Neutrophil (primary cell): ENCODE results near the gene FES.
A peak's percentile ranks its signal among the peaks of the same experiment; 100 is the strongest.

Experiments used
- H3K27ac ChIP-seq: fragments of 200-600 bp; sonication (generic); 2 replicates; pipeline ENCODE4 v1.5.1; 2016; ENCODE audit warnings: mild to moderate bottlenecking, moderate library complexity
- H3K27me3 ChIP-seq: fragments of 200-600 bp; sonication (generic); 2 replicates; pipeline ENCODE4 v1.6.0; 2016; ENCODE audit warnings: mild to moderate bottlenecking
- H3K36me3 ChIP-seq: fragments of 200-600 bp; sonication (generic); 2 replicates; pipeline ENCODE4 v1.5.1; 2017
- H3K4me1 ChIP-seq, 2 experiments: fragments of 200-600 bp in 1 of 2; sonication (generic) in 1 of 2; 1 replicate in 1 of 2; 2 replicates in 1 of 2; pipeline versions ENCODE4 v1.5.1 to v1.6.1; 2013 to 2016; ENCODE audit warnings: low read depth in 1 of 2, low read length in 1 of 2, mild to moderate bottlenecking in 1 of 2, moderate library complexity in 1 of 2; ENCODE audit not compliant: control insufficient read depth in 1 of 2, insufficient read depth in 1 of 2
- H3K4me3 ChIP-seq, 2 experiments: fragments of 200-600 bp in 1 of 2; sonication (generic) in 1 of 2; 1 replicate in 1 of 2; 2 replicates in 1 of 2; pipeline ENCODE4 v1.5.1; 2013 to 2016; ENCODE audit warnings: low read depth in 1 of 2, low read length in 1 of 2, mild to moderate bottlenecking in 1 of 2, moderate library complexity in 1 of 2
- H3K9me3 ChIP-seq: fragments of 200-600 bp; sonication (generic); 2 replicates; pipeline ENCODE4 v1.5.1; 2016
- TF ChIP-seq, protein P1 (sequence below): fragments of 200-600 bp; sonication (generic); IDR thresholded peaks from 2 replicates; pipeline ENCODE4 v1.5.1; 2016; ENCODE audit warnings: antibody characterized with exemption

FES gene

GRCh38 chr15:90909976-90910375 lies 25.7 kb downstream of the FES start:
- peak overlapping the region; percentile 18 for H3K27ac ChIP-seq
- no peaks in the 10 kb centered on the region for H3K9me3 ChIP-seq
- H3K4me3 ChIP-seq, result no peak overlapping the region
- TF ChIP-seq, protein P1, sequence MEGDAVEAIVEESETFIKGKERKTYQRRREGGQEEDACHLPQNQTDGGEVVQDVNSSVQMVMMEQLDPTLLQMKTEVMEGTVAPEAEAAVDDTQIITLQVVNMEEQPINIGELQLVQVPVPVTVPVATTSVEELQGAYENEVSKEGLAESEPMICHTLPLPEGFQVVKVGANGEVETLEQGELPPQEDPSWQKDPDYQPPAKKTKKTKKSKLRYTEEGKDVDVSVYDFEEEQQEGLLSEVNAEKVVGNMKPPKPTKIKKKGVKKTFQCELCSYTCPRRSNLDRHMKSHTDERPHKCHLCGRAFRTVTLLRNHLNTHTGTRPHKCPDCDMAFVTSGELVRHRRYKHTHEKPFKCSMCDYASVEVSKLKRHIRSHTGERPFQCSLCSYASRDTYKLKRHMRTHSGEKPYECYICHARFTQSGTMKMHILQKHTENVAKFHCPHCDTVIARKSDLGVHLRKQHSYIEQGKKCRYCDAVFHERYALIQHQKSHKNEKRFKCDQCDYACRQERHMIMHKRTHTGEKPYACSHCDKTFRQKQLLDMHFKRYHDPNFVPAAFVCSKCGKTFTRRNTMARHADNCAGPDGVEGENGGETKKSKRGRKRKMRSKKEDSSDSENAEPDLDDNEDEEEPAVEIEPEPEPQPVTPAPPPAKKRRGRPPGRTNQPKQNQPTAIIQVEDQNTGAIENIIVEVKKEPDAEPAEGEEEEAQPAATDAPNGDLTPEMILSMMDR, result no peak
- H3K36me3 ChIP-seq, result peaks cover 87% of the 10 kb centered on the region
- H3K27me3 ChIP-seq, result no peaks in the 10 kb centered on the region
- peaks cover 51 to 52% of the 10 kb centered on the region in 2 experiments for H3K4me1 ChIP-seq

- Histone ChIP-seq H3K9me3 (no peaks in the 10 kb centered on the region), H3K4me3 (no peak overlapping the region), H3K27me3 (no peaks in the 10 kb centered on the region), H3K4me1 (peaks cover 57 to 58% of the 10 kb centered on the region in 2 experiments), H3K36me3 (peaks cover 80% of the 10 kb centered on the region), H3K27ac (peak overlapping the region; percentile 94)
- TF ChIP-seq, protein P1, result no peak
These were observed 26.4 kb downstream of the FES start for GRCh38 chr15:90910441-90911301.

GRCh38 chr15:90911302-90911623 lies 27.0 kb downstream of the FES start:
- H3K4me1 ChIP-seq, result peaks cover 63 to 64% of the 10 kb centered on the region in 2 experiments
- peak overlapping the region in 1 of 2 experiments; percentile 11 for H3K4me3 ChIP-seq
- TF ChIP-seq, protein P1, result no peak

DNA sequence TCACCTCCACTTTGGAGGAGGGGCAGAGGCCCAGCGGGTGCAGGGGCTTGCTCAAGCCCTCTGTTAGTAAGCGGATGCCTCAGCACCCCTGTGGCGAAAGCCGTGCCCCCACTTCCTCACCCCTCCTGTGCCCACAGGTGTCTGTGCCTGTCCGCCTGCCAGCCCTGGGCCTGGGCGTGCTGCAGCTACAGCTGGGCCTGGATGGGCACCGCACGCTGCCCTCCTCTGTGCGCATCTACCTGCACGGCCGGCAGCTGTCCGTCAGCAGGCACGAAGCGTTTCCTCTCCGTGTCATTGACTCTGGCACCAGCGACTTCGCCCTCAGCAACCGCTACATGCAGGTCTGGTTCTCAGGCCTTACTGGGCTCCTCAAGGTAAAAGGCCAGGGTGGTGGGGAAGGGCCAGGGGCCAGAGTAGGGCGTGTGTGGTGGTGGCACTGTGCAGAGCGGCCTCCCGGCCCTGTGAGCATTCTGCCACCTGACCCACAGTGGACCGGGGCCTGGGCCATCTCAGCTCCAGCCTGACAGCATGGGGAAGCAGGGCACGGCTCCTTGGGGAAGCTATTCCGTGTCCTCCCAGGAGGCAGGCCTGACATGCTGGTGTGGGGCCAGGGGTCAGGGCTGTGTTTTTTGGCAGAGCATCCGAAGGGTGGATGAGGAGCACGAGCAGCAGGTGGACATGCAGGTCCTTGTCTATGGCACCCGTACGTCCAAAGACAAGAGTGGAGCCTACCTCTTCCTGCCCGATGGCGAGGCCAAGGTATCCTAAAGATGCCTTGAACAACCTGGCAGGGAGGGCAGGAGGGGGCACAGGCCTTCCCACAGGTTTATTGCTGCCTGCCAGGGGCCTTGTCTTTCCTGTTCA lies 27.8 kb downstream of the FES start:
- Histone ChIP-seq H3K27me3 (no peaks in the 10 kb centered on the region), H3K4me3 (peak overlapping the region; percentile 8 to 11), H3K36me3 (peaks cover 70% of the 10 kb centered on the region), H3K27ac (peak overlapping the region; percentile 94), H3K4me1 (peaks cover 72 to 73% of the 10 kb centered on the region in 2 experiments), H3K9me3 (no peaks in the 10 kb centered on the region)
- TF ChIP-seq, protein P1, result no peak

More at GRCh38 chr15:90911302-90911623, 27.0 kb downstream of the FES start:
- Histone ChIP-seq H3K9me3 (no peaks in the 10 kb centered on the region), H3K27ac (peak overlapping the region; percentile 94), H3K27me3 (no peaks in the 10 kb centered on the region), H3K36me3 (peaks cover 74% of the 10 kb centered on the region)

- H3K4me1 ChIP-seq, result peaks cover 78% of the 10 kb centered on the region in 2 experiments
- TF ChIP-seq, protein P1, result no peak
These were observed 28.4 kb downstream of the FES start for GRCh38 chr15:90912770-90913075.

More at GRCh38 chr15:90912770-90913075, 28.4 kb downstream of the FES start:
- peak overlapping the region; percentile 94 for H3K27ac ChIP-seq
- H3K9me3 ChIP-seq, result no peaks in the 10 kb centered on the region
- H3K4me3 ChIP-seq, result peak overlapping the region in 1 of 2 experiments; percentile 72
- H3K27me3 ChIP-seq, result no peaks in the 10 kb centered on the region
- H3K36me3 ChIP-seq, result peaks cover 70% of the 10 kb centered on the region
